KMS-11 (cell line): Measurements from ENCODE around the gene EGLN1.

Source experiments
- H2AFZ ChIP-seq: fragments of 200-600 bp; sonication (generic); 2 replicates; pipeline ENCODE4 v1.6.1; 2016; ENCODE audit warnings: antibody characterized with exemption, mixed run types, low read depth
- H3K27ac ChIP-seq: fragments of 200-600 bp; sonication (generic); 2 replicates; pipeline ENCODE4 v1.6.1; 2016; ENCODE audit warnings: mild to moderate bottlenecking, mixed run types
- H3K27me3 ChIP-seq: fragments of 200-600 bp; sonication (generic); 2 replicates; pipeline ENCODE4 v1.6.1; 2017; ENCODE audit warnings: mild to moderate bottlenecking, low read depth, mixed run types, moderate library complexity; ENCODE audit not compliant: insufficient read depth
- H3K36me3 ChIP-seq: fragments of 200-600 bp; sonication (generic); 2 replicates; pipeline ENCODE4 v1.6.1; 2017; ENCODE audit warnings: mild to moderate bottlenecking, mixed run types; ENCODE audit not compliant: insufficient read depth
- H3K4me1 ChIP-seq: fragments of 200-600 bp; sonication (generic); 2 replicates; pipeline ENCODE4 v1.6.1; 2016; ENCODE audit warnings: mild to moderate bottlenecking, low read depth, mixed run types; ENCODE audit not compliant: poor library complexity, severe bottlenecking
- H3K4me2 ChIP-seq: fragments of 200-600 bp; sonication (generic); 2 replicates; pipeline ENCODE4 v1.7.0; 2016; ENCODE audit warnings: mild to moderate bottlenecking, mixed run types
- H3K4me3 ChIP-seq: fragments of 200-600 bp; sonication (generic); IDR thresholded peaks from 2 replicates; pipeline ENCODE4 v1.6.1; 2017; ENCODE audit warnings: low read depth, low read length, mixed read lengths; ENCODE audit not compliant: insufficient read depth
- H3K79me2 ChIP-seq: fragments of 200-600 bp; sonication (generic); 2 replicates; pipeline ENCODE4 v1.6.1; 2016; ENCODE audit warnings: low read depth, mixed run types; ENCODE audit not compliant: insufficient read depth
- H3K9ac ChIP-seq: fragments of 200-600 bp; sonication (generic); 2 replicates; pipeline ENCODE4 v1.6.1; 2016; ENCODE audit warnings: mild to moderate bottlenecking, mixed run types
- H4K20me1 ChIP-seq: fragments of 200-600 bp; sonication (generic); 2 replicates; pipeline ENCODE4 v1.6.1; 2016; ENCODE audit warnings: mild to moderate bottlenecking, mixed run types; ENCODE audit not compliant: insufficient read depth
- CTCF ChIP-seq: fragments of 200-600 bp; sonication (generic); conservative IDR thresholded peaks from 2 replicates; pipeline ENCODE4 v1.6.1; 2017; ENCODE audit warnings: low read depth, mild to moderate bottlenecking, antibody characterized with exemption, low read length, moderate library complexity, mixed read lengths

EGLN1 gene

GRCh38 chr1:231322880-231323530 is 99.1 kb downstream of the EGLN1 start:
- Histone ChIP-seq H2AFZ (no peak overlapping the region), H3K4me2 (no peak overlapping the region), H3K27ac (no peak overlapping the region), H3K4me1 (no peaks in the 10 kb centered on the region), H3K79me2 (no peaks in the 10 kb centered on the region), H3K4me3 (no peak overlapping the region), H4K20me1 (no peaks in the 10 kb centered on the region), H3K27me3 (no peaks in the 10 kb centered on the region), H3K36me3 (no peaks in the 10 kb centered on the region), H3K9ac (no peak overlapping the region)
- peak; percentile 36; the same call in 1 of the 2 replicates for TF ChIP-seq CTCF

- Histone ChIP-seq H3K4me3 (no peak overlapping the region), H3K36me3 (no peaks in the 10 kb centered on the region), H3K27ac (no peak overlapping the region), H3K79me2 (no peaks in the 10 kb centered on the region), H3K4me1 (no peaks in the 10 kb centered on the region), H3K9ac (no peak overlapping the region), H3K4me2 (no peak overlapping the region), H3K27me3 (no peaks in the 10 kb centered on the region), H2AFZ (no peak overlapping the region), H4K20me1 (no peaks in the 10 kb centered on the region)
- no peak for TF ChIP-seq CTCF
Observed at GRCh38 chr1:231319080-231319479, 103.0 kb downstream of the EGLN1 start.

GRCh38 chr1:231318568-231318967 is 103.5 kb downstream of the EGLN1 start:
- no peak overlapping the region for H3K27ac ChIP-seq
- H3K9ac ChIP-seq, result no peak overlapping the region
- H3K4me1 ChIP-seq, result no peaks in the 10 kb centered on the region
- H2AFZ ChIP-seq, result no peak overlapping the region
- no peaks in the 10 kb centered on the region for H3K36me3 ChIP-seq
- H3K4me3 ChIP-seq, result no peak overlapping the region
- no peaks in the 10 kb centered on the region for H4K20me1 ChIP-seq
- no peak for TF ChIP-seq CTCF
- no peaks in the 10 kb centered on the region for H3K27me3 ChIP-seq
- H3K79me2 ChIP-seq, result no peaks in the 10 kb centered on the region
- no peak overlapping the region for H3K4me2 ChIP-seq

GRCh38 chr1:231318015-231318355 is 104.1 kb downstream of the EGLN1 start:
- Histone ChIP-seq H3K4me2 (no peak overlapping the region), H2AFZ (no peak overlapping the region), H3K79me2 (no peaks in the 10 kb centered on the region), H3K27ac (no peak overlapping the region), H3K27me3 (no peaks in the 10 kb centered on the region), H3K36me3 (no peaks in the 10 kb centered on the region), H4K20me1 (no peaks in the 10 kb centered on the region), H3K4me3 (no peak overlapping the region), H3K9ac (no peak overlapping the region), H3K4me1 (no peaks in the 10 kb centered on the region)
- TF ChIP-seq CTCF, result no peak
